ENCODE data around the gene CEPT1.

- TF ChIP-seq ZNF274 (IDR thresholded peaks at IDR 0.05; ENCODE audit: low read depth, low read length) (no peak), YY1 (IDR thresholded peaks at IDR 0.05; ENCODE audit: insufficient read depth, insufficient read length) (no peak)
Observed at GRCh38 chr1:111227851-111228747, 88.1 kb downstream of the CEPT1 start.

Measured in NT2/D1 (cell line).